ENCODE data around the gene CDK10.

CDK10 gene

DNA sequence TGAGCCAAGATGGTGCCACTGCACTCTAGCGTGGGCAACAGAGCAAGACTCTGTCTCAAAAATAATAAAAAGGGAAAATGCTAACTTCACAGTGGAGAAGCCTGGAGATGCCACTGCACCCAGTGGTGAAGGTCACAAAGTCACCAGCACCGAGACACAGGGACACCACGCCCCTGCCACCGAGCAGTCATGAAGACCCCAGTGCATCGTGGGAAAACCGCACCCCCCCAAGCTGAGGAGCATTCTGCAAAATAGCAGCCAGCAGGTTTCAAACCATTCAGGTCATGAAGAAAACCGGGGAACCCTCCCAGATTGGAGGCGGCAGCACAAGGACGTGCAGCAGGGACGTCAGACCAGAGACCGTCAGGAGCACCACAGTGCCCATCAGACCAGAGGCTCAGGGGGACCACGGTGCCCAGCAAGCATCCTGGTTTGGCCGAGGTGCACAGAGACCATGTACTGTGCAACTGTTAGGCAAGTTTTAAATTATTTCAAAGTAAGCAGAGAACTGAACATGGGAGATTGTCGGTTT is 42.7 kb upstream of the CDK10 start:
- no peak overlapping the region for H3K4me3 ChIP-seq (replicated peaks; ENCODE audit: low read depth, low read length)
- TF ChIP-seq CTCF (IDR thresholded peaks at IDR 0.05; ENCODE audit: low read depth, low read length, missing control alignments) = no peak
- no peak for DNase-seq (ENCODE audit: extremely low read depth, low read depth)

GRCh38 chr16:89645122-89645521 is 41.4 kb upstream of the CDK10 start:
- H3K4me3 ChIP-seq (replicated peaks; ENCODE audit: low read depth, low read length) = no peak overlapping the region
- no peak for TF ChIP-seq CTCF (IDR thresholded peaks at IDR 0.05; ENCODE audit: low read depth, low read length, missing control alignments)
- no peak for DNase-seq (ENCODE audit: extremely low read depth, low read depth)

- DNase-seq (ENCODE audit: extremely low read depth, low read depth) = no peak
- no peak for TF ChIP-seq CTCF (IDR thresholded peaks at IDR 0.05; ENCODE audit: low read depth, low read length, missing control alignments)
- no peak overlapping the region for H3K4me3 ChIP-seq (replicated peaks; ENCODE audit: low read depth, low read length)
These were observed 40.2 kb upstream of the CDK10 start for GRCh38 chr16:89646270-89646669.

GRCh38 chr16:89646906-89647305 is 39.6 kb upstream of the CDK10 start:
- DNase-seq (ENCODE audit: extremely low read depth, low read depth) = no peak
- TF ChIP-seq CTCF (IDR thresholded peaks at IDR 0.05; ENCODE audit: low read depth, low read length, missing control alignments) = no peak
- H3K4me3 ChIP-seq (replicated peaks; ENCODE audit: low read depth, low read length) = no peak overlapping the region

GRCh38 chr16:89651584-89651983 is 34.9 kb upstream of the CDK10 start:
- no peak for TF ChIP-seq CTCF (IDR thresholded peaks at IDR 0.05; ENCODE audit: low read depth, low read length, missing control alignments)
- no peak overlapping the region for H3K4me3 ChIP-seq (replicated peaks; ENCODE audit: low read depth, low read length)
- DNase-seq (ENCODE audit: extremely low read depth, low read depth) = no peak

DNA sequence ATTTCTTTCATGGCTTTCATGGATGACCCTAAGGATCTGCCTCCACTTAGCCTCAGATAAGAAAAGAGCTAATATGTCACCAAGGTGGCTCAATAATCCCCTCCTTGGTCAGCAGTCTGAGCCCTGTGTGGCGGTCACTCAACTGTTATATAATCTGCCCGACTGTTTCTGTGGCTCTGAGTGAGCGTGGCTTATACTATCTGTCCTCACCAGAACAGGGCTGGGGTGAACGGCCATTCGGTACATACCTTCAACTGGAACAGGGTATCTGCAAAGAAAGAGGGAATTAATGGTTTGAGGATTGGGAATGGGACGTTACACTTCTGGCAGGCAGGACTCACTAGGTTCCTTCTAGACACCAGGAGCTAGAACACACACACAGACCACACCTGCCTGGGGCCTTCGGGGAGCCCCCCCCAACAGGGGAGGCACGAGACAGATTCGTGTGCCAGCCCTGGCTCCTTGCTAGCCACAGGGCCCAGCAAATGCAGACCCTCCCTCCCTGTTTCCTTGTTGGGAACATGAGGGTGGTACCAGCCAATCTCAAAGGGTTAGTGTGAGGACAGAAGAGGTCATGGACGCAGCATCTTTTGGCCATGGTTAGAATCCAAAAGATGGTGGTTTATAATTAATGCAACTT is 32.7 kb upstream of the CDK10 start:
- TF ChIP-seq CTCF (IDR thresholded peaks at IDR 0.05; ENCODE audit: low read depth, low read length, missing control alignments) = no peak
- DNase-seq (ENCODE audit: extremely low read depth, low read depth) = no peak
- no peak overlapping the region for H3K4me3 ChIP-seq (replicated peaks; ENCODE audit: low read depth, low read length)
